BE2C (cell line): ENCODE measurements around the gene PPP2R5C.

Source experiments
- DNase-seq: peaks from one replicate; pipeline ENCODE4 v3.0.0-alpha.2; 2020
- H3K27me3 ChIP-seq: fragments of 250-450 bp; sonication (Bioruptor Pico); 2 replicates; pipeline ENCODE4 v1.5.1; 2020; ENCODE audit warnings: mild to moderate bottlenecking
- H3K36me3 ChIP-seq: fragments of 250-450 bp; sonication (Bioruptor Pico); 2 replicates; pipeline ENCODE4 v1.5.1; 2020; ENCODE audit warnings: mild to moderate bottlenecking
- H3K4me1 ChIP-seq: fragments of 250-450 bp; sonication (Bioruptor Pico); 2 replicates; pipeline ENCODE4 v1.5.1; 2020
- H3K4me3 ChIP-seq: 2 replicates; pipeline ENCODE4 v1.5.1; 2011; ENCODE audit warnings: low read depth, low read length
- H3K9me3 ChIP-seq: fragments of 250-450 bp; sonication (Bioruptor Pico); 2 replicates; pipeline ENCODE4 v1.5.1; 2020
- TF ChIP-seq, protein P1 (sequence below): IDR thresholded peaks from 2 replicates; pipeline ENCODE4 v1.5.1; 2012; ENCODE audit warnings: mild to moderate bottlenecking, low read depth, low read length

Gene PPP2R5C

DNA sequence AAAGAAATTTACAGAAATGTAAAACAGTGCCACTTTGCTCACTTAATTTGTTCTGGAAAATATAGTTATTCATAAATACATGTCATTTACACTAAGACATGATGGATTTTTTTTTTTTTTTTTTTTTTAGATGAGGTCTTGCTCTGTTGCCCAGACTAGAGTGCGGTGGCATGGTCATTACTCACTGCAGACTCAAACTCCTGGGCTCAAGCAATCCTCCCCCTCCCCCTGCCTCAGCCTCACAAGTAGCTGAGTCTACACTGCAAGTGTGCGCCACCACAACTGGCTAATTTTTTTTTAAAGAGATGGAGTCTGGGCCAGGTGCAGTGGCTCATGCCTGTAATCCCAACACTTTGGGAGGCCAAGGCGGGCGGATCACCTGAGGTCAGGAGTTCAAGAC is 101.2 kb downstream of the PPP2R5C start:
- Histone ChIP-seq H3K27me3 (no peaks in the 10 kb centered on the region), H3K4me3 (no peak overlapping the region), H3K4me1 (peaks cover 37% of the 10 kb centered on the region), H3K36me3 (peaks cover 55% of the 10 kb centered on the region), H3K9me3 (no peaks in the 10 kb centered on the region)
- DNase-seq, result no peak
- TF ChIP-seq, protein P1, sequence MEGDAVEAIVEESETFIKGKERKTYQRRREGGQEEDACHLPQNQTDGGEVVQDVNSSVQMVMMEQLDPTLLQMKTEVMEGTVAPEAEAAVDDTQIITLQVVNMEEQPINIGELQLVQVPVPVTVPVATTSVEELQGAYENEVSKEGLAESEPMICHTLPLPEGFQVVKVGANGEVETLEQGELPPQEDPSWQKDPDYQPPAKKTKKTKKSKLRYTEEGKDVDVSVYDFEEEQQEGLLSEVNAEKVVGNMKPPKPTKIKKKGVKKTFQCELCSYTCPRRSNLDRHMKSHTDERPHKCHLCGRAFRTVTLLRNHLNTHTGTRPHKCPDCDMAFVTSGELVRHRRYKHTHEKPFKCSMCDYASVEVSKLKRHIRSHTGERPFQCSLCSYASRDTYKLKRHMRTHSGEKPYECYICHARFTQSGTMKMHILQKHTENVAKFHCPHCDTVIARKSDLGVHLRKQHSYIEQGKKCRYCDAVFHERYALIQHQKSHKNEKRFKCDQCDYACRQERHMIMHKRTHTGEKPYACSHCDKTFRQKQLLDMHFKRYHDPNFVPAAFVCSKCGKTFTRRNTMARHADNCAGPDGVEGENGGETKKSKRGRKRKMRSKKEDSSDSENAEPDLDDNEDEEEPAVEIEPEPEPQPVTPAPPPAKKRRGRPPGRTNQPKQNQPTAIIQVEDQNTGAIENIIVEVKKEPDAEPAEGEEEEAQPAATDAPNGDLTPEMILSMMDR, result no peak

DNA sequence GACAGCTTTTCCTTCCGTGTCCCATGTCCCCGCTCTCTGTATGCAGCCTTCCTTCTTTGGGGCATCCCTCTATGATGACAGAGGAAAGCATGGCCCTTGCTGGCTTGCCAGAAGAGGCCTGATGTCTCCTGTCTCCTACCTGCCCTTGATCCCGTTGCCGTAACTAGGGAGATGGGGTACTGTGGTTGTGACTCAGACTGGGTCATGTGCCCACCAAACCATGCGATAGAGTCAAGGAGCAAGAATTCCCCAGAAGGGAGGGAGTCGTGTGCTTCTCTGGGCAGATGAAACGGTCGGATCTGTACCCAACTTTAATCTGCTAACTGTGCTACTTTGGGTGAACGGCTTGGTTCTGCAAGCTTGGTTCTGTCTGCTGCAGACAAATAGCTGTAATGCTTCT is 103.8 kb downstream of the PPP2R5C start:
- H3K4me1 ChIP-seq, result peaks cover 20% of the 10 kb centered on the region
- H3K27me3 ChIP-seq, result no peaks in the 10 kb centered on the region
- DNase-seq, result no peak
- no peak overlapping the region for H3K4me3 ChIP-seq
- H3K36me3 ChIP-seq, result peaks cover 35% of the 10 kb centered on the region
- H3K9me3 ChIP-seq, result no peaks in the 10 kb centered on the region
- TF ChIP-seq, protein P1, result no peak

DNA sequence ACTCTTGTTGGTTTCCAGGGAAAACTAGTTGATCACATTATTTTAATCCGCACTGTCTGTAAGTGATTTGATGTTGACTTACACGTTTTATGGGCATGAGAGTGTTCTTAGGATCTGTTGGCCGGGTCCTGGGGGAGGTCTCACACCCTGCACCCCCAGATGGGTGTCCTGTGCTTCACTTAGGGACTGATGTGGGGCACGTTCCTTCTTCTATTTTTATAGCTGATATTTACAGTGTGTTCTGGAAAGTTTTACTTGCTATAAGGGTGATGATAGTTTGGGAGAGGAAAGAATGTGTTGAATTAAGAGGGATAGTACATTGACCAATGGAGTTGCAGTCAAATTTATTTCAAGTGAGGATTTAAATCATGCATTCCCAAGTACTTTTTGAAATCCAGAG is 106.3 kb downstream of the PPP2R5C start:
- Histone ChIP-seq H3K4me3 (no peak overlapping the region), H3K36me3 (peaks cover 25% of the 10 kb centered on the region), H3K27me3 (no peaks in the 10 kb centered on the region), H3K9me3 (no peaks in the 10 kb centered on the region), H3K4me1 (0 out of 2 replicates have a peak, but pooled peaks cover 4% of the 10 kb centered on the region)
- DNase-seq, result no peak
- TF ChIP-seq, protein P1, result no peak

DNA sequence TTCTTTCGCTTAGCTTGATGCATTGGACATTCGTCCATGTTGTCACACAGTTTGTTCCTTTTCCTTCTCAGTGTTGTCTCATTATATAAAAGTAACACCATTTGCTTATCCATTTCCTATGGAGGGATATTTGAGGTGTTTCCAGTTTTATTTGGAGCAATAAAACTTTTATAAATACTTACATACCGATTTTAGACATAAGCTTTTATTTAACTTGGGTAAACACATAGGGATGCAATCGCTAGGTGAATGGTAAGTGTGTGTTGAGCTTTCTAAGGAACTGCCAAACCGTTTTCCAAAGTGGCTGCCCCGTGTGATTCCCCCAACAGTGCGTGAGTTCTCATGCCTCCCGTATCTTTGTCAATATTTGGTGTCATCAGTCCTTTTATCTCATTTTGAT is 107.7 kb downstream of the PPP2R5C start:
- no peak for DNase-seq
- Histone ChIP-seq H3K27me3 (no peaks in the 10 kb centered on the region), H3K4me3 (no peak overlapping the region), H3K4me1 (peaks cover 15% of the 10 kb centered on the region), H3K9me3 (no peaks in the 10 kb centered on the region), H3K36me3 (peaks cover 16% of the 10 kb centered on the region)
- TF ChIP-seq, protein P1, result no peak

DNA sequence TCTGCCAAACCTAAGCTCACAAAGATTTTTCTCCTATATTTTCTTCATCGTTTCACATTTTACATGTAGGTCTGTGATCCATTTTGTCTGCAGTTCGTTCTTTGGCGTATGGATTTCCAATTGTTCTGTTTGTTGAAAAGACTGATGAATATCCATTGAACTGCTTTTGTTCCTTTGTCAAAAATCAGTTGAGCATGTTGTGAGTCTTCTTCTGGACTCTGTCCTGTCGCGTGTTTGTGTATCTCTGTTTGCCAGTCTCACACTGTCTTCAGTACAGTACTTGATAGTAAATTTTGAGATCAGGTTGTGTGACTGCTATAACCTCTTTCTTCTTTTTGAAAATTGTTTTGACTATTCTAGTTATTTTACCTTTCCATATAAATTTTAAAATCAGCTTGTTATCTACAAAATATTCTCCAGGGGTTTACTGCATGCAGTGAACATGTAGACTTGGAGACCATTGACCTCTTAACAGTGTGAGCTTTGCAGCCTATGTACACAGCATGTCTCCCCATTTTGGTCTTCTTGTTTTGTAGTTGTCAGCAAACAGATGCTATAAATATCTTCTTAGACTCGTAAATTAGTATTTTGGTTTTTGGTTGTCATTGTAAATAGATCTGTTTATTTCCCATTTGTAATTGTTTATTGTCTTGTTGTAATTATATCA is 108.9 kb downstream of the PPP2R5C start:
- Histone ChIP-seq H3K4me3 (no peak overlapping the region), H3K27me3 (no peaks in the 10 kb centered on the region), H3K36me3 (peaks cover 4% of the 10 kb centered on the region), H3K4me1 (peaks cover 22% of the 10 kb centered on the region), H3K9me3 (no peaks in the 10 kb centered on the region)
- no peak for DNase-seq
- TF ChIP-seq, protein P1, result no peak

DNA sequence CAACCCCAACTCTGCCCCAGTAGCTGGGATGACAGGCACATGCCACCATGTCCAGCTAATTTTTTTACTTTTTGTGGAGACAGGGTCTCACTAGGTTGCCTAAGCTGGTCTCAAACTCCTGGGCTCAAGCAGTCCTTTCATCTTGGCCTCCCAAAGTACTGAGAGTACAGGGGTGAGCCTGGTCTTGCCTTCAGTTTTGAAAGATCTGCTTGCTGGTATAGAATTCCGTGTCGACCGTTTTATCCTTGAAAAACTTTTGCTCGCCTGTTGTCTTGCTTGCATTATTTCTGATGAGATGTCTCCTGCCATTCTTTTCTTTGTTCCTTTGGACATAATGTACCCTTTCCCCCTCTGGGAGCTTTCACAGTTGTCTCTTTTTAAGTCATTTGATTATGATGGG is 110.8 kb downstream of the PPP2R5C start:
- peaks cover 4% of the 10 kb centered on the region for H3K36me3 ChIP-seq
- H3K9me3 ChIP-seq, result no peaks in the 10 kb centered on the region
- no peak overlapping the region for H3K4me3 ChIP-seq
- TF ChIP-seq, protein P1, result no peak
- DNase-seq, result no peak
- H3K4me1 ChIP-seq, result peaks cover 33% of the 10 kb centered on the region
- H3K27me3 ChIP-seq, result no peaks in the 10 kb centered on the region
